Stimulated activated CD4-positive, alpha-beta T cell treated with anti-CD3 and anti-CD28 coated beads, Interleukin-4, amount 100 ng/mL, for 24 hours (primary cell): ENCODE data around the gene HILPDA.

Experiments used
- DNase-seq: peaks from one replicate; pipeline ENCODE4 v3.0.0-alpha.2; 2020

Gene HILPDA

GRCh38 chr7:128455543-128456254 lies at the start of gene HILPDA:
Gene HILPDA, plus strand, starts transcription at chr7:128455878. Its CDS starts 1,391 bp downstream, at chr7:128457269.
- DNase-seq = peak; percentile 96

- DNase-seq = no peak
Measured at GRCh38 chr7:128406314-128407232, 49.1 kb upstream of the HILPDA start.

- DNase-seq = no peak
Measured at GRCh38 chr7:128407233-128407589, 48.5 kb upstream of the HILPDA start.

GRCh38 chr7:128407751-128408708 lies 47.6 kb upstream of the HILPDA start:
- DNase-seq = no peak

- no peak for DNase-seq
Measured at GRCh38 chr7:128408709-128409595, 46.7 kb upstream of the HILPDA start.

- DNase-seq = peak; percentile 84
Measured at GRCh38 chr7:128409596-128410450, 45.9 kb upstream of the HILPDA start, which contains the start of gene IMPDH1. Gene IMPDH1, minus strand, starts transcription at chr7:128409982. Its CDS starts 81 bp downstream, at chr7:128409901.

- no peak for DNase-seq
Measured at GRCh38 chr7:128410451-128410753, 45.3 kb upstream of the HILPDA start.

- DNase-seq = no peak
Measured at GRCh38 chr7:128415217-128415785, 40.4 kb upstream of the HILPDA start.

GRCh38 chr7:128417071-128417470 lies 38.6 kb upstream of the HILPDA start:
- no peak for DNase-seq

- DNase-seq = no peak
Measured at GRCh38 chr7:128419257-128419656, 36.4 kb upstream of the HILPDA start.

GRCh38 chr7:128420773-128421172 lies 34.9 kb upstream of the HILPDA start:
- DNase-seq = no peak

- DNase-seq = no peak
Measured at GRCh38 chr7:128421384-128421783, 34.3 kb upstream of the HILPDA start.

GRCh38 chr7:128422037-128422436 lies 33.6 kb upstream of the HILPDA start:
- DNase-seq = no peak

GRCh38 chr7:128422842-128423241 lies 32.8 kb upstream of the HILPDA start:
- no peak for DNase-seq

- no peak for DNase-seq
Measured at GRCh38 chr7:128424686-128425275, 30.9 kb upstream of the HILPDA start.

GRCh38 chr7:128425850-128426249 lies 29.8 kb upstream of the HILPDA start:
- peak; percentile 80 for DNase-seq

GRCh38 chr7:128427289-128427891 lies 28.3 kb upstream of the HILPDA start:
- peak; percentile 35 for DNase-seq

GRCh38 chr7:128430207-128430606 lies 25.5 kb upstream of the HILPDA start:
- no peak for DNase-seq

- no peak for DNase-seq
Measured at GRCh38 chr7:128431221-128431620, 24.5 kb upstream of the HILPDA start.

GRCh38 chr7:128431754-128432153 lies 23.9 kb upstream of the HILPDA start:
- DNase-seq = no peak
